Endothelial cell (in vitro differentiated cells): ENCODE data around the gene IL17RA. TPM values are rescaled to one million over a fixed set of nuclear protein-coding genes. Genes with fewer than 3 reads are reported as not detected.

Experiments
- DNase-seq: peaks from one replicate; pipeline ENCODE4 v3.0.0; 2021; ENCODE audit warnings: low spot score
- H3K27ac Mint-ChIP-seq: one replicate; pipeline ENCODE4 v1.8.0; 2021; ENCODE audit warnings: mixed read lengths, inconsistent platforms; ENCODE audit not compliant: unreplicated experiment
- H3K27me3 Mint-ChIP-seq: one replicate; pipeline ENCODE4 v1.8.0; 2021; ENCODE audit warnings: mild to moderate bottlenecking, moderate library complexity, mixed read lengths, inconsistent platforms; ENCODE audit not compliant: unreplicated experiment
- H3K36me3 Mint-ChIP-seq: one replicate; pipeline ENCODE4 v1.8.0; 2021; ENCODE audit warnings: mild to moderate bottlenecking, low read depth, mixed read lengths, inconsistent platforms; ENCODE audit not compliant: unreplicated experiment
- H3K4me1 Mint-ChIP-seq: one replicate; pipeline ENCODE4 v1.8.0; 2021; ENCODE audit warnings: mild to moderate bottlenecking, mixed read lengths, inconsistent platforms; ENCODE audit not compliant: unreplicated experiment
- H3K4me3 Mint-ChIP-seq: one replicate; pipeline ENCODE4 v1.8.0; 2021; ENCODE audit warnings: mild to moderate bottlenecking, mixed read lengths, inconsistent platforms; ENCODE audit not compliant: unreplicated experiment
- H3K9me3 Mint-ChIP-seq: one replicate; pipeline ENCODE4 v1.8.0; 2021; ENCODE audit warnings: mixed read lengths, inconsistent platforms; ENCODE audit not compliant: unreplicated experiment
- CTCF ChIP-seq: fragments of 200-600 bp; sonication (generic); IDR thresholded peaks from one replicate; pipeline ENCODE4 v1.5.0; 2021; ENCODE audit warnings: antibody characterized with exemption; ENCODE audit not compliant: unreplicated experiment
- total RNA-seq: library from RNA; stranded (reverse); fragmentation: NEBNext Ultra II Directional; extraction: Animal tissue kit (Norgen Biotek cat#: 25700); gene quantifications from one replicate; pipeline ENCODE4 v1.2.1, GENCODE V29; 2021; ENCODE audit not compliant: unreplicated experiment

Gene IL17RA
- total RNA-seq, 1 donor from 2014 or later, result 63.7 TPM

GRCh38 chr22:17060126-17060525, 24.7 kb upstream of the IL17RA start:
- no peak overlapping the region for H3K4me3 Mint-ChIP-seq
- no peaks in the 10 kb centered on the region for H3K36me3 Mint-ChIP-seq
- H3K27me3 Mint-ChIP-seq, result peaks cover 15% of the 10 kb centered on the region
- peaks cover 33% of the 10 kb centered on the region for H3K4me1 Mint-ChIP-seq
- no peak for DNase-seq
- no peak overlapping the region for H3K27ac Mint-ChIP-seq
- H3K9me3 Mint-ChIP-seq, result no peaks in the 10 kb centered on the region
- TF ChIP-seq CTCF, result no peak

GRCh38 chr22:17063411-17064106, 21.2 kb upstream of the IL17RA start:
- Mint-ChIP-seq H3K36me3 (no peaks in the 10 kb centered on the region), H3K27me3 (peaks cover 15% of the 10 kb centered on the region), H3K4me1 (peaks cover 42% of the 10 kb centered on the region), H3K4me3 (peak overlapping the region; percentile 63), H3K9me3 (no peaks in the 10 kb centered on the region), H3K27ac (peak overlapping the region; percentile 95)
- no peak for TF ChIP-seq CTCF
- no peak for DNase-seq

- Mint-ChIP-seq H3K27ac (peak overlapping the region; percentile 95), H3K9me3 (no peaks in the 10 kb centered on the region), H3K36me3 (no peaks in the 10 kb centered on the region), H3K4me1 (peaks cover 43% of the 10 kb centered on the region), H3K4me3 (no peak overlapping the region), H3K27me3 (peaks cover 15% of the 10 kb centered on the region)
- TF ChIP-seq CTCF, result no peak
- no peak for DNase-seq
Observed at GRCh38 chr22:17064498-17065100, 20.2 kb upstream of the IL17RA start.

- TF ChIP-seq CTCF, result no peak
- no peaks in the 10 kb centered on the region for H3K36me3 Mint-ChIP-seq
- H3K27me3 Mint-ChIP-seq, result peaks cover 15% of the 10 kb centered on the region
- H3K9me3 Mint-ChIP-seq, result no peaks in the 10 kb centered on the region
- no peak for DNase-seq
- no peak overlapping the region for H3K4me3 Mint-ChIP-seq
- peaks cover 49% of the 10 kb centered on the region for H3K4me1 Mint-ChIP-seq
- no peak overlapping the region for H3K27ac Mint-ChIP-seq
Observed at GRCh38 chr22:17065433-17065832, 19.4 kb upstream of the IL17RA start.

- TF ChIP-seq CTCF, result no peak
- Mint-ChIP-seq H3K4me1 (peaks cover 6% of the 10 kb centered on the region), H3K27ac (no peak overlapping the region), H3K36me3 (no peaks in the 10 kb centered on the region), H3K27me3 (no peaks in the 10 kb centered on the region), H3K4me3 (no peak overlapping the region), H3K9me3 (no peaks in the 10 kb centered on the region)
- DNase-seq, result no peak
Observed at GRCh38 chr22:17072877-17073276, 11.9 kb upstream of the IL17RA start.
